Neural progenitor cell (in vitro differentiated cells): Measurements from ENCODE around the gene PLA2G4D.

Source experiments
- EZH2 ChIP-seq: fragments of 200-600 bp; sonication (generic); IDR thresholded peaks from 2 replicates; pipeline ENCODE4 v1.6.1; 2017; ENCODE audit warnings: antibody characterized with exemption, mild to moderate bottlenecking, moderate library complexity
- EZH2phosphoT487 ChIP-seq: fragments of 200-600 bp; sonication (generic); IDR thresholded peaks from 2 replicates; pipeline ENCODE4 v1.6.1; 2017; ENCODE audit warnings: antibody characterized with exemption
- TF ChIP-seq, protein P1 (sequence below): fragments of 200-600 bp; sonication (generic); IDR thresholded peaks from 2 replicates; pipeline ENCODE4 v1.5.1; 2017; ENCODE audit warnings: antibody characterized with exemption, mild to moderate bottlenecking

DNA sequence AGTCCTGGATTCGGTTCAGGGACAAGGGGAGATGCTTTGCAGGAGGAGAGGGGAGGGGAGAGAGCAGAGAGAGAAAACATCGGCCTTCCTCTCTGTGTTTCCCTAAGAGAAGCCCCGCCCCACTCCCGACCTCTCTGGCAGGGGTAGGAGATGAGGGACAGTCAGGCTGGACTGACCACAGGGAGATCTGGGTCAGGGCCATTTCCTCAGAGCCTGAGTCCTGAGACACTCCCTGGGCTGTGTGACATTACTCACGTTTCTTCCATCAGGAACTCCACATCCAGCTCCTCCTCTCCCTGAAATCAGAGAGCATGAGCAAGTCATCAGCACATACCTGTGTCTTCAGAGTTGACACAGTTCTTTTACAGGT lies 9.1 kb downstream of the PLA2G4D start:
- TF ChIP-seq, protein P1, sequence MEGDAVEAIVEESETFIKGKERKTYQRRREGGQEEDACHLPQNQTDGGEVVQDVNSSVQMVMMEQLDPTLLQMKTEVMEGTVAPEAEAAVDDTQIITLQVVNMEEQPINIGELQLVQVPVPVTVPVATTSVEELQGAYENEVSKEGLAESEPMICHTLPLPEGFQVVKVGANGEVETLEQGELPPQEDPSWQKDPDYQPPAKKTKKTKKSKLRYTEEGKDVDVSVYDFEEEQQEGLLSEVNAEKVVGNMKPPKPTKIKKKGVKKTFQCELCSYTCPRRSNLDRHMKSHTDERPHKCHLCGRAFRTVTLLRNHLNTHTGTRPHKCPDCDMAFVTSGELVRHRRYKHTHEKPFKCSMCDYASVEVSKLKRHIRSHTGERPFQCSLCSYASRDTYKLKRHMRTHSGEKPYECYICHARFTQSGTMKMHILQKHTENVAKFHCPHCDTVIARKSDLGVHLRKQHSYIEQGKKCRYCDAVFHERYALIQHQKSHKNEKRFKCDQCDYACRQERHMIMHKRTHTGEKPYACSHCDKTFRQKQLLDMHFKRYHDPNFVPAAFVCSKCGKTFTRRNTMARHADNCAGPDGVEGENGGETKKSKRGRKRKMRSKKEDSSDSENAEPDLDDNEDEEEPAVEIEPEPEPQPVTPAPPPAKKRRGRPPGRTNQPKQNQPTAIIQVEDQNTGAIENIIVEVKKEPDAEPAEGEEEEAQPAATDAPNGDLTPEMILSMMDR = no peak
- TF ChIP-seq EZH2phosphoT487 = no peak
- TF ChIP-seq EZH2 = no peak
